K562 (cell line): ENCODE data around the gene RIT1. TPM values are rescaled to one million over a fixed set of nuclear protein-coding genes. Genes with fewer than 3 reads are reported as not detected.
A peak's percentile ranks its signal among the peaks of the same experiment; 100 is the strongest.

Experiments used
- BRD9 ChIP-seq: fragments of 450-650 bp; IDR thresholded peaks from 2 replicates; pipeline ENCODE4 v1.6.1; 2018; ENCODE audit warnings: low read depth; ENCODE audit not compliant: partially characterized antibody
- CBFB ChIP-seq: sonication (generic); formaldehyde crosslinking; IDR thresholded peaks from 2 replicates; pipeline ENCODE4 v1.4.0; 2020; ENCODE audit warnings: mild to moderate bottlenecking, missing genetic modification reagents
- CEBPB ChIP-seq: fragments of 450-650 bp; IDR thresholded peaks from 2 replicates; pipeline ENCODE4 v1.6.1; 2016; ENCODE audit warnings: missing genetic modification characterization, missing compliant biosample characterization
- ETS2 ChIP-seq: IDR thresholded peaks from 2 replicates; pipeline ENCODE4 v1.6.1; 2016; ENCODE audit warnings: borderline replicate concordance, missing genetic modification characterization, mild to moderate bottlenecking, moderate library complexity, missing compliant biosample characterization; ENCODE audit not compliant: poor library complexity, severe bottlenecking
- JUNB ChIP-seq: fragments of 450-650 bp; formaldehyde crosslinking; conservative IDR thresholded peaks from 2 replicates; pipeline ENCODE4 v1.4.0; 2020; ENCODE audit warnings: mild to moderate bottlenecking
- KAT8 ChIP-seq: fragments of 450-650 bp; IDR thresholded peaks from 2 replicates; pipeline ENCODE4 v1.6.1; 2016; ENCODE audit warnings: low read depth, mild to moderate bottlenecking
- MAZ ChIP-seq, 2 experiments: fragments of 450-650 bp in 1 of 2; sonication (generic) in 1 of 2; formaldehyde crosslinking; IDR thresholded peaks in 1 of 2; conservative IDR thresholded peaks in 1 of 2; 2 replicates each; pipeline versions ENCODE4 v1.4.0 to v1.5.0; 2020; ENCODE audit warnings: mild to moderate bottlenecking in 1 of 2, missing genetic modification reagents in 1 of 2
- MTA1 ChIP-seq: fragments of 450-650 bp; IDR thresholded peaks from 2 replicates; pipeline ENCODE4 v1.6.1; 2017; ENCODE audit warnings: borderline replicate concordance
- PRPF4 ChIP-seq: fragments of 200-400 bp; formaldehyde crosslinking; IDR thresholded peaks from one replicate; pipeline ENCODE4 v1.6.1; 2017; ENCODE audit warnings: low read length, low read depth, mild to moderate bottlenecking; ENCODE audit not compliant: insufficient read depth, poor library complexity, severe bottlenecking
- SIRT6 ChIP-seq: IDR thresholded peaks from one replicate; pipeline ENCODE4 v1.6.1; 2012; ENCODE audit warnings: low read depth, mild to moderate bottlenecking, control low read depth, inconsistent platforms, low read length, moderate library complexity
- YBX1 ChIP-seq: fragments of 450-650 bp; IDR thresholded peaks from 2 replicates; pipeline ENCODE4 v1.7.1; 2016; ENCODE audit warnings: mild to moderate bottlenecking
- ZNF146 ChIP-seq: IDR thresholded peaks from one replicate; pipeline ENCODE4 v1.6.1; 2018; ENCODE audit warnings: missing compliant biosample characterization; ENCODE audit not compliant: unreplicated experiment
- ZNF197 ChIP-seq: fragments of 200-800 bp; sonication (Bioruptor generic); IDR thresholded peaks from 2 replicates; pipeline ENCODE4 v1.6.1; 2016; ENCODE audit warnings: low read depth, missing genetic modification characterization, missing compliant biosample characterization
- ZNF239 ChIP-seq: fragments of 250-450 bp; sonication (Bioruptor Pico); IDR thresholded peaks from 2 replicates; pipeline ENCODE4 v1.4.0; 2020; ENCODE audit warnings: mild to moderate bottlenecking
- ZNF354B ChIP-seq: fragments of 250-450 bp; sonication (Bioruptor Pico); IDR thresholded peaks from 2 replicates; pipeline ENCODE4 v1.4.0; 2020
- ZNF384 ChIP-seq: IDR thresholded peaks from 2 replicates; pipeline ENCODE4 v1.6.1; 2012; ENCODE audit warnings: low read depth, low read length, improper control_type of control experiment
- ZNF551 ChIP-seq: fragments of 250-450 bp; sonication (Bioruptor Pico); IDR thresholded peaks from 2 replicates; pipeline ENCODE4 v1.5.0; 2021; ENCODE audit warnings: mild to moderate bottlenecking, moderate library complexity
- ZNF830 ChIP-seq: fragments of 250-450 bp; sonication (Bioruptor Pico); IDR thresholded peaks from 2 replicates; pipeline ENCODE4 v1.5.0; 2021; ENCODE audit warnings: mild to moderate bottlenecking
- polyA plus RNA-seq, 8 experiments: library from polyadenylated mRNA; depleted of rRNA in 4 of 8; stranded (reverse) in 5 of 8; unstranded in 3 of 8; fragments of >200 nt; fragmentation: Nextera tagmentation in 2 of 8; fragmentation: Illumina TruSeq in 1 of 8; extraction: Ambion mirVana in 2 of 8; extraction: Trizol in 1 of 8; gene quantifications; 2 replicates each; pipeline versions ENCODE4 v1.2.1 to v1.2.3, GENCODE V29; 2011 to 2014; ENCODE audit warnings: inconsistent platforms in 1 of 8, missing spikeins in 1 of 8
- total RNA-seq, 7 experiments: library from RNA; depleted of rRNA in 6 of 7; stranded (reverse); fragments of >200 nt in 6 of 7; fragmentation: Illumina TruSeq in 2 of 7; extraction: Trizol in 2 of 7; gene quantifications; 2 replicates each; pipeline versions ENCODE4 v1.2.1 to v1.2.3, GENCODE V29; 2011 to 2021; ENCODE audit warnings: low replicate concordance in 1 of 7
- TF ChIP-seq, protein P1 (sequence below): fragments of 250-450 bp; sonication (Bioruptor Pico); IDR thresholded peaks from 2 replicates; pipeline ENCODE4 v1.4.0; 2020; ENCODE audit warnings: borderline replicate concordance
- TF ChIP-seq, protein P2 (sequence below): fragments of 450-650 bp; formaldehyde crosslinking; IDR thresholded peaks from 2 replicates; pipeline ENCODE4 v1.4.0; 2020; ENCODE audit warnings: mild to moderate bottlenecking
- TF ChIP-seq, protein P3 (sequence below): fragments of 450-650 bp; formaldehyde crosslinking; IDR thresholded peaks from 2 replicates; pipeline ENCODE4 v1.4.0; 2020; ENCODE audit warnings: mild to moderate bottlenecking, moderate library complexity
- TF ChIP-seq, protein P4 (sequence below): sonication (generic); formaldehyde crosslinking; IDR thresholded peaks from 2 replicates; pipeline ENCODE4 v1.8.0; 2022; ENCODE audit warnings: mild to moderate bottlenecking, missing genetic modification reagents

Gene RIT1
- total and polyA plus RNA-seq, 9 of the 15 experiments (the other 6 are each of a cell fraction or from before 2014, with no cell fraction given) = 13.5 to 57.6 (median 22.9) TPM

DNA sequence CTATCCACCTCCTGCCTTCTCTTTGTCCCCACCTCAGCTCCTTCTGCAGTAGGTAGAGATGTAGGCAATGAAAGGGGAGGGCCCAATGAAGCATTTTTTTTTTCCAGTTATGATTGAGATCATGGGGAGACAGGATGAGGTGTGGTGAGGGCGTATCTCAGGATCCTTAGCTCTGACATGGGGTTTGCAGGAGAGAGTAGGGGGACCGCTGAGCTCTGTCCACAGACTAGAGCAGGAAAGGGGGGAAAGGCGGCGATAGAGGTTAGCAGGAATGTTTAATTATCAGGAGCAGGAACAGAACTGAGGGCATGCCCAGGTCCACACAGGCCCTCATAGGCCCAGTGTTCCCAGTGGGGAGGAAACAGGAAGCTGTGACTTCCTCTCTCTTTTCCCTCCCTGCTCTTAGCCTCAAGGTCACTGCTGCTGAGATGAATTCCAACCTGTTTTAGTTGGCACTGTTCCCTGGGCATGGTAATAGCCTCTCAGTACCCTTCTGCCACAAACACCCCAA lies 29.4 kb upstream of the RIT1 start (continued):
- TF ChIP-seq CEBPB (tag) = no peak
- TF ChIP-seq, protein P1, sequence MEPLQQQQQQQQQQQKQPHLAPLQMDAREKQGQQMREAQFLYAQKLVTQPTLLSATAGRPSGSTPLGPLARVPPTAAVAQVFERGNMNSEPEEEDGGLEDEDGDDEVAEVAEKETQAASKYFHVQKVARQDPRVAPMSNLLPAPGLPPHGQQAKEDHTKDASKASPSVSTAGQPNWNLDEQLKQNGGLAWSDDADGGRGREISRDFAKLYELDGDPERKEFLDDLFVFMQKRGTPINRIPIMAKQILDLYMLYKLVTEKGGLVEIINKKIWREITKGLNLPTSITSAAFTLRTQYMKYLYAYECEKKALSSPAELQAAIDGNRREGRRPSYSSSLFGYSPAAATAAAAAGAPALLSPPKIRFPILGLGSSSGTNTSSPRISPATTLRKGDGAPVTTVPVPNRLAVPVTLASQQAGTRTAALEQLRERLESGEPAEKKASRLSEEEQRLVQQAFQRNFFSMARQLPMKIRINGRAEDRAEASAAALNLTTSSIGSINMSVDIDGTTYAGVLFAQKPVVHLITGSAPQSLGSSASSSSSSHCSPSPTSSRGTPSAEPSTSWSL (CRISPR knock-in tag) = no peak
- TF ChIP-seq, protein P2, sequence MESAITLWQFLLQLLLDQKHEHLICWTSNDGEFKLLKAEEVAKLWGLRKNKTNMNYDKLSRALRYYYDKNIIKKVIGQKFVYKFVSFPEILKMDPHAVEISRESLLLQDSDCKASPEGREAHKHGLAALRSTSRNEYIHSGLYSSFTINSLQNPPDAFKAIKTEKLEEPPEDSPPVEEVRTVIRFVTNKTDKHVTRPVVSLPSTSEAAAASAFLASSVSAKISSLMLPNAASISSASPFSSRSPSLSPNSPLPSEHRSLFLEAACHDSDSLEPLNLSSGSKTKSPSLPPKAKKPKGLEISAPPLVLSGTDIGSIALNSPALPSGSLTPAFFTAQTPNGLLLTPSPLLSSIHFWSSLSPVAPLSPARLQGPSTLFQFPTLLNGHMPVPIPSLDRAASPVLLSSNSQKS (CRISPR knock-in tag) = no peak
- TF ChIP-seq YBX1 = no peak
- no peak for TF ChIP-seq MTA1
- TF ChIP-seq, protein P3, sequence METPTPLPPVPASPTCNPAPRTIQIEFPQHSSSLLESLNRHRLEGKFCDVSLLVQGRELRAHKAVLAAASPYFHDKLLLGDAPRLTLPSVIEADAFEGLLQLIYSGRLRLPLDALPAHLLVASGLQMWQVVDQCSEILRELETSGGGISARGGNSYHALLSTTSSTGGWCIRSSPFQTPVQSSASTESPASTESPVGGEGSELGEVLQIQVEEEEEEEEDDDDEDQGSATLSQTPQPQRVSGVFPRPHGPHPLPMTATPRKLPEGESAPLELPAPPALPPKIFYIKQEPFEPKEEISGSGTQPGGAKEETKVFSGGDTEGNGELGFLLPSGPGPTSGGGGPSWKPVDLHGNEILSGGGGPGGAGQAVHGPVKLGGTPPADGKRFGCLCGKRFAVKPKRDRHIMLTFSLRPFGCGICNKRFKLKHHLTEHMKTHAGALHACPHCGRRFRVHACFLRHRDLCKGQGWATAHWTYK (CRISPR knock-in tag) = 0 out of 2 replicates have a peak, but pooled peaks have one; percentile 32
- TF ChIP-seq ZNF354B (CRISPR knock-in tag) = no peak
- TF ChIP-seq, protein P4, sequence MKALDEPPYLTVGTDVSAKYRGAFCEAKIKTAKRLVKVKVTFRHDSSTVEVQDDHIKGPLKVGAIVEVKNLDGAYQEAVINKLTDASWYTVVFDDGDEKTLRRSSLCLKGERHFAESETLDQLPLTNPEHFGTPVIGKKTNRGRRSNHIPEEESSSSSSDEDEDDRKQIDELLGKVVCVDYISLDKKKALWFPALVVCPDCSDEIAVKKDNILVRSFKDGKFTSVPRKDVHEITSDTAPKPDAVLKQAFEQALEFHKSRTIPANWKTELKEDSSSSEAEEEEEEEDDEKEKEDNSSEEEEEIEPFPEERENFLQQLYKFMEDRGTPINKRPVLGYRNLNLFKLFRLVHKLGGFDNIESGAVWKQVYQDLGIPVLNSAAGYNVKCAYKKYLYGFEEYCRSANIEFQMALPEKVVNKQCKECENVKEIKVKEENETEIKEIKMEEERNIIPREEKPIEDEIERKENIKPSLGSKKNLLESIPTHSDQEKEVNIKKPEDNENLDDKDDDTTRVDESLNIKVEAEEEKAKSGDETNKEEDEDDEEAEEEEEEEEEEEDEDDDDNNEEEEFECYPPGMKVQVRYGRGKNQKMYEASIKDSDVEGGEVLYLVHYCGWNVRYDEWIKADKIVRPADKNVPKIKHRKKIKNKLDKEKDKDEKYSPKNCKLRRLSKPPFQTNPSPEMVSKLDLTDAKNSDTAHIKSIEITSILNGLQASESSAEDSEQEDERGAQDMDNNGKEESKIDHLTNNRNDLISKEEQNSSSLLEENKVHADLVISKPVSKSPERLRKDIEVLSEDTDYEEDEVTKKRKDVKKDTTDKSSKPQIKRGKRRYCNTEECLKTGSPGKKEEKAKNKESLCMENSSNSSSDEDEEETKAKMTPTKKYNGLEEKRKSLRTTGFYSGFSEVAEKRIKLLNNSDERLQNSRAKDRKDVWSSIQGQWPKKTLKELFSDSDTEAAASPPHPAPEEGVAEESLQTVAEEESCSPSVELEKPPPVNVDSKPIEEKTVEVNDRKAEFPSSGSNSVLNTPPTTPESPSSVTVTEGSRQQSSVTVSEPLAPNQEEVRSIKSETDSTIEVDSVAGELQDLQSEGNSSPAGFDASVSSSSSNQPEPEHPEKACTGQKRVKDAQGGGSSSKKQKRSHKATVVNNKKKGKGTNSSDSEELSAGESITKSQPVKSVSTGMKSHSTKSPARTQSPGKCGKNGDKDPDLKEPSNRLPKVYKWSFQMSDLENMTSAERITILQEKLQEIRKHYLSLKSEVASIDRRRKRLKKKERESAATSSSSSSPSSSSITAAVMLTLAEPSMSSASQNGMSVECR = no peak
- TF ChIP-seq ETS2 (tag) = no peak
- TF ChIP-seq ZNF830 (CRISPR knock-in tag) = no peak
- no peak for TF ChIP-seq BRD9
- TF ChIP-seq ZNF239 (CRISPR knock-in tag) = no peak
- TF ChIP-seq JUNB (CRISPR knock-in tag) = no peak
- TF ChIP-seq MAZ (CRISPR knock-in tag; conservative IDR thresholded peaks at IDR 0.05 in 1 of 2, IDR thresholded peaks at IDR 0.05 in 1 of 2) = peak in 1 of 2 experiments; percentile 26; a peak in 1 of 4 replicates
- no peak for TF ChIP-seq CBFB (CRISPR knock-in tag)
- no peak for TF ChIP-seq ZNF197
- TF ChIP-seq KAT8 = no peak
- TF ChIP-seq PRPF4 = no peak
- no peak for TF ChIP-seq ZNF146 (CRISPR knock-in tag)
- TF ChIP-seq ZNF551 (CRISPR knock-in tag) = no peak
- peak; percentile 63 for TF ChIP-seq ZNF384
- TF ChIP-seq SIRT6 = no peak
